Liver (tissue), 2 donors: Measurements from ENCODE around the gene TMEM8B.

Source experiments
- CTCF ChIP-seq: fragments of 150-350 bp; IDR thresholded peaks from 2 replicates; pipeline ENCODE4 v1.5.1; 2017; ENCODE audit warnings: improper control_type of control experiment, low read depth, low read length; ENCODE audit not compliant: missing input control
- TF ChIP-seq, protein P1 (sequence below): IDR thresholded peaks from 2 replicates; pipeline ENCODE4 v1.6.1; 2016; ENCODE audit warnings: antibody characterized with exemption
- donor health status: healthy.

GRCh38 chr9:35822926-35823325 is 6.1 kb upstream of the TMEM8B start:
- no peak for TF ChIP-seq CTCF
- TF ChIP-seq, protein P1, sequence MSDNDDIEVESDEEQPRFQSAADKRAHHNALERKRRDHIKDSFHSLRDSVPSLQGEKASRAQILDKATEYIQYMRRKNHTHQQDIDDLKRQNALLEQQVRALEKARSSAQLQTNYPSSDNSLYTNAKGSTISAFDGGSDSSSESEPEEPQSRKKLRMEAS = no peak
